ENCODE measurements around the gene FAM221A.

The FAM221A gene

DNA sequence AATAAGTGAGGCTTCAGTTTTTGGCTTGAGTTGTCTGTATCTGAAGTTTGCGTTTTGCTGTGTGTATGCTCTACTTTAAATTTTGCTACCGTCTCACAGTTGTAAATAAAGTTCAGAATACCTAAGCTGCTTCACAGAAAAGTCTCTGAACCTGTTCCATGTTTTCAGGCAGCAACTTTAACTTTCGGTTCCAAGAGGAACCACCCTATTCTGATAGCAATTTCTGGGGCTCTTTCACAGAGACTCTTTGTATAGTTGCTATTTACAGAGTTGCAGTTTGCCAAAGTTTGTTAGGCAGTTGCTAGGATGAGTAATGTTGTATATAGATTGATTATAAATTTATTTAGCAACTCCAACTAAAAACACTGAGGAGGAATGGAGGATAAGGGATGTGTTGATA, 5.7 kb downstream of the FAM221A start:
- TF ChIP-seq, protein P1, sequence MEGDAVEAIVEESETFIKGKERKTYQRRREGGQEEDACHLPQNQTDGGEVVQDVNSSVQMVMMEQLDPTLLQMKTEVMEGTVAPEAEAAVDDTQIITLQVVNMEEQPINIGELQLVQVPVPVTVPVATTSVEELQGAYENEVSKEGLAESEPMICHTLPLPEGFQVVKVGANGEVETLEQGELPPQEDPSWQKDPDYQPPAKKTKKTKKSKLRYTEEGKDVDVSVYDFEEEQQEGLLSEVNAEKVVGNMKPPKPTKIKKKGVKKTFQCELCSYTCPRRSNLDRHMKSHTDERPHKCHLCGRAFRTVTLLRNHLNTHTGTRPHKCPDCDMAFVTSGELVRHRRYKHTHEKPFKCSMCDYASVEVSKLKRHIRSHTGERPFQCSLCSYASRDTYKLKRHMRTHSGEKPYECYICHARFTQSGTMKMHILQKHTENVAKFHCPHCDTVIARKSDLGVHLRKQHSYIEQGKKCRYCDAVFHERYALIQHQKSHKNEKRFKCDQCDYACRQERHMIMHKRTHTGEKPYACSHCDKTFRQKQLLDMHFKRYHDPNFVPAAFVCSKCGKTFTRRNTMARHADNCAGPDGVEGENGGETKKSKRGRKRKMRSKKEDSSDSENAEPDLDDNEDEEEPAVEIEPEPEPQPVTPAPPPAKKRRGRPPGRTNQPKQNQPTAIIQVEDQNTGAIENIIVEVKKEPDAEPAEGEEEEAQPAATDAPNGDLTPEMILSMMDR (IDR thresholded peaks at IDR 0.05; ENCODE audit: low read depth, low read length) = no peak
- no peak overlapping the region for H3K4me3 ChIP-seq (ENCODE audit: low read depth, low read length)

DNA sequence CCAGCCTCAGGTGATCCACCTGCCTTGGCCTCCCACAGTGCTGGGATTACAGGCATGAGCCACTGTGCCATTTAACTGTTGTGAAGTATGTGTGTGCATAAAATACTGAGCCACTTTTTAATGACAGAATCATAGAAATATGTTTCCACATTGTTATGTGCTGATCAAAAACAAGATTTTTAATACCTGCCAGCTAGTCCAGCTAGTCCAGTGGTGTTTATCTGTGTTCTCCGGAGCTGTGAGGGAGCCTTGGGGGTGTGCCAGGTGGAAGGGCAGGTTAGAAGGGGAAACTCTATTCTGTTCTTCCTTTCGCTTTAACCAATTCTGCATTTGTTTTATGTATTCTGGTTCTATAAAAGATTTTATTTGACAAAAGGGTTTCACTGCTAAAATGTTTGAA, 7.0 kb downstream of the FAM221A start:
- TF ChIP-seq, protein P1 (IDR thresholded peaks at IDR 0.05; ENCODE audit: low read depth, low read length) = no peak
- no peak overlapping the region for H3K4me3 ChIP-seq (ENCODE audit: low read depth, low read length)

DNA sequence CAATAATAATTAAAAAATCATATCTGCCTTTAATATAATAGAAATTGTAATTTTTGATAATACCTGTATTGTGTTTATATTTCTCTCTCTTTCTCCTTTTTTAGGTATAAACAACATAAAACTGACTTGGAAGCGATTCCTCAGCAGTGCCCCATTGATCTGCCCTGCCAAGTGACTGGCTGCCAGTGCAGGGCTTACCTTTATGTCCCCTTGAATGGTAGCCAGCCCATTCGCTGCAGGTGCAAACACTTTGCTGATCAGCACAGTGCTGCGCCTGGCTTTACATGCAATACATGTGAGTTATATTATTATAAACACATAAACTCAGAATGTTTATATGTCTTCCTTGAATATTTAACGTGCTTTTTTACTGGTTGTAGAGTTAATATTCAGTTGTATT, 9.2 kb downstream of the FAM221A start:
- TF ChIP-seq, protein P1 (IDR thresholded peaks at IDR 0.05; ENCODE audit: low read depth, low read length) = no peak
- H3K4me3 ChIP-seq (ENCODE audit: low read depth, low read length) = no peak overlapping the region

DNA sequence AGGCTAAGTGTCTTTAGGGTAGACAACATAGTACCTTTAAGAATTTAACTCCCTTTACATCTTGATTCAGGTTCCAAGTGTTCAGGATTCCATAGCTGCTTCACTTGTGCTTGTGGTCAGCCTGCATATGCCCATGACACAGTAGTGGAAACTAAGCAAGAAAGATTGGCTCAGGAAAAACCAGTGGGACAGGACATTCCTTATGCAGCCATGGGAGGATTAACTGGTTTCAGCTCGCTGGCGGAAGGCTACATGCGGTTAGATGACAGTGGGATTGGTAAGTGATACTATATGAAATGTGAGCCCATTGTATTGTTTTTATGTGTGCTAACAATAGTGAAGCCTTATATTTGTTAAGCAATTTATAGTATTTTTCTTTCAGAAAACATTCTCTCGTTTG, 11.3 kb downstream of the FAM221A start:
- H3K4me3 ChIP-seq (ENCODE audit: low read depth, low read length) = no peak overlapping the region
- TF ChIP-seq, protein P1 (IDR thresholded peaks at IDR 0.05; ENCODE audit: low read depth, low read length) = no peak

DNA sequence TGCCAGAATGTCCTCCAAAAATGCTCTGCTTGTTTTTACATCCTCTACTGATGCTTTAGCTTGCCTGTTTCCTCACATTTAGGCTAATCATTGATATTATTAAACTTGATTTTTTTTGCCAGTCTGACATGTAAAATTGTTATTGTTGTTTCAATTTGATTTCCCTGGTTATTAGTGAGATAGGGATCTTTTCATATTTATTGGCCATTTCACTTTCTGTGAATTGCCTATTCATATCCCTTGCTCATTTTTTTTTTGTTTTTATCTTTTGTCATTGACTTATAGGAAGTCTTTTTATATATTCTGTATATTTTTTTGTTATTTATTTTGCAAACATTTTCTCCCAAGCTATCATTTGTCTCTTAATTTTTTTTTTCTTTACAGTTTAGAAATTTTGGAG, 13.2 kb downstream of the FAM221A start:
- no peak overlapping the region for H3K4me3 ChIP-seq (ENCODE audit: low read depth, low read length)
- TF ChIP-seq, protein P1 (IDR thresholded peaks at IDR 0.05; ENCODE audit: low read depth, low read length) = no peak

DNA sequence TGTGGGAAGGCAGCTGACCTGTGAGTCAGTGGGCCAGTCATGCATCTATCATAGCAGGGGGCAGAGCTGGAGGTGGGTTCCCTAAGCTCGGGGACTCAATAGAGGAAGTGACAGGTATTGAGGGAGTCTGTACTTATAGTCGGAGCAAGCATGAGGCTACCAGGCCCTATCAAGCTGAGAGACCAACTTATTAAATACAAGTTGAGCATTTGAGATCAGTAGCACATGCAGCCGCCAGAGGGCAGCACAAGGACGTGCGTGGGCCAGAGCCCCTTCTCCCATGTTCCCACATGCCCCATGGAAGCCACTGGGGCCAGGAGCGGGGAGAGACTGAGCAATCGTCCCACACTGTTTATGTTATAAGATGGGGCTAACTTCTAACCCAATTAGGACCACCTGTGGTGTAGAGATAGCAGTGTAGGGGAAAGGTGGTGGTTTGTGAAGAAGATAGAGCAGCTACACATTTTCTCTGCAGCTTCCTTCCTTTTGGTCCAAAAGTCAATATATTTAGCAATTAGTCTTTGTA, 17.0 kb downstream of the FAM221A start:
- TF ChIP-seq, protein P1 (IDR thresholded peaks at IDR 0.05; ENCODE audit: low read depth, low read length) = peak; percentile 48
- no peak overlapping the region for H3K4me3 ChIP-seq (ENCODE audit: low read depth, low read length)

DNA sequence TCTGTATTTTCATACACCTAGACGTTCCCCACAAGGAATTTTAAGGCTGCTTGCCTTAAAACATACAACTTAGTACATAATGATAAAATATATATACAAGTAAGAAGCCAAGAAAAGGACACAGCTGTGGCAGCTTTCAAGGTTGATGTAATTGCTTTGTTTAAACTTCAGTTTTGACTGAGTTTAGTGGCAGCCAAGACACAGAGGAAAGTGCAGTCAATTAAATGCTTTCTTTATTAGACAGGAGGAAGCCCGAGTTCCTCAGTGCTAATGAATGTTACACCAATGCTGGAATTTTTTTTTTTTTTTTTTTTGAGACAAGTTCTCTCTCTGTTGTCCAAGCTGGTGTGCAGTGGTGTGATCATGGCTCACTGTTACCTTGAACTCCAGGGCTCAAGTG, 18.8 kb downstream of the FAM221A start:
- TF ChIP-seq, protein P1 (IDR thresholded peaks at IDR 0.05; ENCODE audit: low read depth, low read length) = no peak

More for the DNA sequence above, 18.8 kb downstream of the FAM221A start:
- H3K4me3 ChIP-seq (ENCODE audit: low read depth, low read length) = no peak overlapping the region

All from WI38 (cell line).